Thymus (tissue), 11 donors: Measurements from ENCODE around the gene CTNNA3. TPM values are rescaled to one million over a fixed set of nuclear protein-coding genes. Genes with fewer than 3 reads are reported as not detected.
"Not testable (repeated sequence)": the region's sequence is repeated elsewhere in the genome, so short reads cannot be mapped to it uniquely, and the experiment has no call there.

ENCODE experiments used
- DNase-seq, 9 donors: peaks; one replicate each; pipeline ENCODE4 v3.0.0-alpha.2; 2013; ENCODE audit warnings: low spot score in 9 of 9, low read depth in 6 of 9, missing footprints in 1 of 9
- H3K27ac ChIP-seq, 2 donors: one replicate each; pipeline ENCODE4 v1.5.1; 2013; ENCODE audit warnings: control low read depth in 1 of 2, low read depth in 1 of 2, low read length in 1 of 2, mild to moderate bottlenecking in 1 of 2, moderate library complexity in 1 of 2
- H3K27me3 ChIP-seq, 2 donors: one replicate each; pipeline ENCODE4 v1.5.1; 2013; ENCODE audit warnings: low read length in 1 of 2; ENCODE audit not compliant: control insufficient read depth in 2 of 2, insufficient read depth in 1 of 2
- H3K36me3 ChIP-seq, 2 donors: one replicate each; pipeline ENCODE4 v1.5.1; 2013; ENCODE audit warnings: low read length in 1 of 2, mild to moderate bottlenecking in 1 of 2, moderate library complexity in 1 of 2; ENCODE audit not compliant: control insufficient read depth in 2 of 2, insufficient read depth in 2 of 2
- H3K4me1 ChIP-seq, 2 donors: one replicate each; pipeline ENCODE4 v1.5.1; 2013; ENCODE audit warnings: low read length in 2 of 2; ENCODE audit not compliant: control insufficient read depth in 2 of 2, insufficient read depth in 2 of 2
- H3K4me3 ChIP-seq, 2 donors: one replicate each; pipeline ENCODE4 v1.5.1; 2013; ENCODE audit warnings: low read length in 2 of 2, control low read depth in 1 of 2, mild to moderate bottlenecking in 1 of 2
- H3K9me3 ChIP-seq, 2 donors: one replicate each; pipeline ENCODE4 v1.5.1; 2013; ENCODE audit warnings: low read length in 1 of 2, mild to moderate bottlenecking in 1 of 2; ENCODE audit not compliant: control insufficient read depth in 2 of 2, insufficient read depth in 1 of 2
- WGBS: extraction: QIAGEN DNeasy Blood & Tissue Kit; methylation state at CpG from one replicate; pipeline ENCODE4 v1.1.7; 2013; 5-methylcytosine and 5-hydroxymethylcytosine counted together
- polyA plus RNA-seq: library from polyadenylated mRNA; stranded (reverse); fragments of 200-250 nt; gene quantifications from one replicate; pipeline ENCODE4 v1.2.3, GENCODE V29; 2013
- total RNA-seq: library from RNA; stranded (reverse); fragments of 120-200 nt; gene quantifications from one replicate; pipeline ENCODE4 v1.2.4, GENCODE V29; 2013
- donor health status: healthy.

Gene CTNNA3
- total and polyA plus RNA-seq, 2 donors = 0.27 to 0.28 TPM

DNA sequence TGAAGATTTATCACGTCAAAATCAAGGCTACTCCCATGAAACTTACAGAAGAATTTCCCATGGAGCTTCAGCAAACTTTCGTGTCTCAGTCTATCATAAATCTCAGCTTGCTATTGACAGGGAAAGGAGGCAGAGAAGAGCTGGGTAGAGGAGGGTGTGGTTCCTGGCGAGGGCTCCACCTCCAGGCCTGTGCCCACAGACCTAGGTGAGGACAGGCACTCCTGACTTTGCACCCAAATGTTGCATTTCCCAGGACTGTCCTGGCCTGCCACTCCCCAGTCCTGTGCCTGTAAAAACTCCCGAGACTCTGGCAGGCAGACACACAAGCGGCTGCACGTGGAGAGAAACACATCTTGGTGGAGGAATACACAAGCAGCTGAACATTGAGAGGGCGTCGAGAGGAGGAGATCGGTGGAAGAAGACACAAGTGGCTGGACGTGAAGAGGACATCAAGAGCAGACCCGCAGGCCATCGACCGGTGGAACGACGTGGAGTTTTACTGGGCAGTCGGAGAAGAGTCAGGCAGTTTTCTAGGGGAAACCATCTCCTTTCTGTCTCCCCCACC is 145.1 kb downstream of the CTNNA3 start:
- H3K4me3 ChIP-seq = no peak overlapping the region
- no peak overlapping the region for H3K27ac ChIP-seq
- H3K9me3 ChIP-seq = no peaks in the 10 kb centered on the region
- H3K27me3 ChIP-seq = no peaks in the 10 kb centered on the region
- DNase-seq = no peak
- H3K4me1 ChIP-seq = no peaks in the 10 kb centered on the region
- no peaks in the 10 kb centered on the region for H3K36me3 ChIP-seq
- 89% methylated on average over 16 of the region's 16 CpGs for WGBS

DNA sequence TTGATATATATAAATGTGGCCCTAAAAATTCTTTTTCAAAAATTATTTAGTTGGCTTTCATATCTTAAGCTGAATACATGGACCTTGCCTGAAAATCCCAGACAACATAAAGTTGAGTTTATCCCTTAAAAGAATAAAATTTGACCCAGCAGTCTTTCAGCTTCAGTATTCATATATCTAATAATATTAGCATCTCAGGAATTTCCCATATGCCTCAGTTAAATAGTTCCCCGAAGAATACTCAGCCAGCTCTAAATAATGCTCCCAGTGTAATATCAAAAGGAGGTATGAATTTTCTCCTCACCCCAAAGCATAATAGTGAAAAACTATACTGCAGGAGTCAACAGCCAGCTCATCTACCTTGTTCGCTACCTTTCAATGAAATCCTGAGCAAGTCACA is 145.9 kb downstream of the CTNNA3 start:
- Histone ChIP-seq H3K27me3 (no peaks in the 10 kb centered on the region), H3K27ac (no peak overlapping the region), H3K4me1 (no peaks in the 10 kb centered on the region), H3K36me3 (no peaks in the 10 kb centered on the region), H3K9me3 (no peaks in the 10 kb centered on the region), H3K4me3 (no peak overlapping the region)
- no peak for DNase-seq
- 95% methylated on average over 2 of the region's 2 CpGs for WGBS

- no peak for DNase-seq
- Histone ChIP-seq H3K27me3 (no peaks in the 10 kb centered on the region), H3K27ac (no peak overlapping the region), H3K4me3 (no peak overlapping the region), H3K36me3 (no peaks in the 10 kb centered on the region), H3K4me1 (no peaks in the 10 kb centered on the region), H3K9me3 (no peaks in the 10 kb centered on the region)
- 95% methylated on average over 2 of the region's 2 CpGs for WGBS
Observed at GRCh38 chr10:67549390-67549789, 146.6 kb downstream of the CTNNA3 start.

- Histone ChIP-seq H3K9me3 (no peaks in the 10 kb centered on the region), H3K27ac (no peak overlapping the region), H3K4me3 (no peak overlapping the region), H3K36me3 (no peaks in the 10 kb centered on the region), H3K27me3 (no peaks in the 10 kb centered on the region), H3K4me1 (no peaks in the 10 kb centered on the region)
- no peak for DNase-seq
Observed at GRCh38 chr10:67541411-67541810, 154.6 kb downstream of the CTNNA3 start.

DNA sequence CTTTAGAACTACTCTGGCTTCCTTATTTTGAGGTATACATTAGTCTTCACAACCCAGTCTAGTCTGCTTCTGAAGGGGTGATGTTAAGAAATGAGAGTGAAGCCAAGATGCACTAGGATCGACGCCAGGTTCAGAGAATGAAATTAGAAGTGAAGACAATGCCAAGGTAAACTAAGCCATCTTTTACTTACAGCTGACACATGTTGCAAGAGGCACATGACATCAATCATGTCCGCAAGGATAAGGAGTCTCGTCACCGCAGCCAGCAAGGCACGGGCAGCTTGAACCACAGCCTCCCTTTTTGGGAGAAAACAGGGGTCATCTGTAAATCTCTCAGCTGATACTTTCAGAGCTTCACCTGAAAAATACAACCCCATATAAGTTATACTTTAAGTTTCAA is 156.7 kb downstream of the CTNNA3 start:
- Histone ChIP-seq H3K4me1 (no peaks in the 10 kb centered on the region), H3K27me3 (no peaks in the 10 kb centered on the region), H3K9me3 (no peaks in the 10 kb centered on the region), H3K4me3 (no peak overlapping the region), H3K27ac (no peak overlapping the region), H3K36me3 (no peaks in the 10 kb centered on the region)
- DNase-seq = no peak
- 89% methylated on average over 6 of the region's 6 CpGs for WGBS

DNA sequence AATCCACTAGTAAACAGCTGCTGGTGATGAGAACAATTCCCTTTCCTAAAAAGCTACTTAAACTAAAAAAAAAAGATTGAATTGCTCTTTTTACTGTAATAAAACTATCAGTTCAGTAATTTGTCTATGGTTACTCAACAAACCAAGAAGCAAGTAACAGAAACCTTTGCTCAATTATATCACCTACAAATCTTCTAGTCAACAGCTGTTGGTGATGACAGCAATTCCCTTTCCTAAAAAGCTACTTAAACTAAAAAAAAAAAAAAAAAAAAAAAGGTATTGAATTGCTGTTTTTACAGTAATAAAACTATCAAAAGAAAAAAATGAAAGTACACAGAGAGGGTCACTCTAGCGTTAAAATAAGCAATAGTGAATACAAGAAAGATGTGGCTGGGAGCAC is 158.1 kb downstream of the CTNNA3 start:
- H3K4me1 ChIP-seq = no peaks in the 10 kb centered on the region

GRCh38 chr10:67533376-67533775 is 162.6 kb downstream of the CTNNA3 start:
- WGBS = 87% methylated on average over 1 of the region's 1 CpG
- H3K27ac ChIP-seq = no peak overlapping the region

More for the DNA sequence above, 158.1 kb downstream of the CTNNA3 start:
- Histone ChIP-seq H3K9me3 (no peaks in the 10 kb centered on the region), H3K36me3 (no peaks in the 10 kb centered on the region), H3K27me3 (no peaks in the 10 kb centered on the region), H3K27ac (no peak overlapping the region), H3K4me3 (no peak overlapping the region)
- WGBS = 87% methylated on average over 1 of the region's 1 CpG
- no peak for DNase-seq

DNA sequence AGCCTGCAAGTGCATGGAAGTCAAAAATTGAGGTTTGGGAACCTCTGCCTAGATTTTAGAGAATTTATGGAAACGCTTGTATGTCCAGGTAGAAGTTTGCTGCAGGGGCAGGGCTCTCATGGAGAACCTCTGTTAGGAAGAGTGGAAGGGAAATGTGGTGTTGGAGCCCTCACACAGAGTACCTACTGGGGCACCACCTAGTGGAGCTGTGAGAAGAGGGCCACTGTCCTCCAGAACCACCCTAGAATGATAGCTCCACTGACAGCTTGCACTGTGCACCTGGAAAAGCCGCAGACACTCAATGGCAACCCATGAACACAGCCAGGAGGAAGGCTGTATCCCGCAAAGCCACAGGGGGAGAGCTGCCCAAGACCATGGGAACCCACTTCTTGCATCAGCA is 165.0 kb downstream of the CTNNA3 start:
- H3K4me3 ChIP-seq, DNase-seq, H3K9me3 ChIP-seq, H3K27ac ChIP-seq, H3K4me1 ChIP-seq, H3K36me3 ChIP-seq, H3K27me3 ChIP-seq: not testable (repeated sequence)
- 95% methylated on average over 3 of the region's 3 CpGs for WGBS

More at GRCh38 chr10:67533376-67533775, 162.6 kb downstream of the CTNNA3 start:
- H3K4me1 ChIP-seq = no peaks in the 10 kb centered on the region
- no peak for DNase-seq
- H3K9me3 ChIP-seq = no peaks in the 10 kb centered on the region
- no peaks in the 10 kb centered on the region for H3K27me3 ChIP-seq
- H3K4me3 ChIP-seq = no peak overlapping the region
- H3K36me3 ChIP-seq = no peaks in the 10 kb centered on the region

- no peaks in the 10 kb centered on the region for H3K4me1 ChIP-seq
- H3K9me3 ChIP-seq = no peaks in the 10 kb centered on the region
- no peak overlapping the region for H3K4me3 ChIP-seq
- H3K27ac ChIP-seq = no peak overlapping the region
- no peaks in the 10 kb centered on the region for H3K36me3 ChIP-seq
- DNase-seq = no peak
- no peaks in the 10 kb centered on the region for H3K27me3 ChIP-seq
Observed at GRCh38 chr10:67527351-67527750, 168.6 kb downstream of the CTNNA3 start.

- no peaks in the 10 kb centered on the region for H3K27me3 ChIP-seq
- no peaks in the 10 kb centered on the region for H3K36me3 ChIP-seq
- no peaks in the 10 kb centered on the region for H3K4me1 ChIP-seq
- no peaks in the 10 kb centered on the region for H3K9me3 ChIP-seq
- no peak for DNase-seq
- 71% methylated on average over 2 of the region's 2 CpGs for WGBS
- H3K4me3 ChIP-seq = no peak overlapping the region
- no peak overlapping the region for H3K27ac ChIP-seq
Observed at GRCh38 chr10:67521546-67521945, 174.4 kb downstream of the CTNNA3 start.
